WTC11 (cell line): ENCODE measurements around the gene NXPH4.

Experiments used
- AFF4 ChIP-seq: sonication (generic); formaldehyde crosslinking; IDR thresholded peaks from 2 replicates; pipeline ENCODE4 v1.8.1; 2023; ENCODE audit warnings: mild to moderate bottlenecking, missing genetic modification reagents, borderline replicate concordance
- IRF2 ChIP-seq: sonication (generic); formaldehyde crosslinking; IDR thresholded peaks from 2 replicates; pipeline ENCODE4 v1.8.0; 2022; ENCODE audit warnings: low read depth, missing genetic modification reagents, borderline replicate concordance

- TF ChIP-seq AFF4 (CRISPR knock-in tag), result no peak
- no peak for TF ChIP-seq IRF2 (CRISPR knock-in tag)
Observed at GRCh38 chr12:57214398-57214781, 2.2 kb upstream of the NXPH4 start.
